H9 (cell line): ENCODE data around the gene APOM. TPM values are rescaled to one million over a fixed set of nuclear protein-coding genes. Genes with fewer than 3 reads are reported as not detected.

Source experiments
- DNase-seq: peaks from one replicate; pipeline ENCODE4 v3.0.0-alpha.2; 2017
- H2AFZ ChIP-seq: one replicate; pipeline ENCODE4 v1.6.1; 2013; ENCODE audit warnings: mild to moderate bottlenecking, low read length, control low read depth, moderate library complexity
- H2AK5ac ChIP-seq: 2 replicates; pipeline ENCODE4 v1.6.1; 2013; ENCODE audit warnings: low read length, control low read depth, mixed read lengths; ENCODE audit not compliant: insufficient read length
- H2BK120ac ChIP-seq: one replicate; pipeline ENCODE4 v1.6.1; 2013; ENCODE audit warnings: low read depth, mild to moderate bottlenecking, low read length, control low read depth, inconsistent platforms; ENCODE audit not compliant: poor library complexity, severe bottlenecking
- H2BK12ac ChIP-seq: 2 replicates; pipeline ENCODE4 v1.6.1; 2013; ENCODE audit warnings: low read length, control low read depth, mixed read lengths, low read depth; ENCODE audit not compliant: insufficient read length
- H2BK15ac ChIP-seq: 2 replicates; pipeline ENCODE4 v1.6.1; 2013; ENCODE audit warnings: low read depth, low read length, control low read depth
- H2BK20ac ChIP-seq: one replicate; pipeline ENCODE4 v1.6.1; 2013; ENCODE audit warnings: low read depth, mild to moderate bottlenecking, low read length, control low read depth, inconsistent platforms; ENCODE audit not compliant: poor library complexity, severe bottlenecking
- H2BK5ac ChIP-seq: 2 replicates; pipeline ENCODE4 v1.6.1; 2013; ENCODE audit warnings: low read length, control low read depth, mixed read lengths; ENCODE audit not compliant: insufficient read length
- H3K14ac ChIP-seq: 2 replicates; pipeline ENCODE4 v1.6.1; 2013; ENCODE audit warnings: low read length, control low read depth; ENCODE audit not compliant: insufficient read depth
- H3K18ac ChIP-seq: 2 replicates; pipeline ENCODE4 v1.6.1; 2013; ENCODE audit warnings: low read depth, mild to moderate bottlenecking, mixed read lengths, low read length, control low read depth; ENCODE audit not compliant: insufficient read length
- H3K23ac ChIP-seq: 2 replicates; pipeline ENCODE4 v1.6.1; 2013; ENCODE audit warnings: low read length, control low read depth, mixed read lengths, low read depth; ENCODE audit not compliant: insufficient read length
- H3K23me2 ChIP-seq: 2 replicates; pipeline ENCODE4 v1.6.1; 2013; ENCODE audit warnings: low read depth, mild to moderate bottlenecking, mixed read lengths, low read length, control low read depth; ENCODE audit not compliant: insufficient read length, poor library complexity, severe bottlenecking
- H3K27ac ChIP-seq: 2 replicates; pipeline ENCODE4 v1.5.1; 2013; ENCODE audit warnings: low read length, control low read depth, mixed read lengths, low read depth; ENCODE audit not compliant: insufficient read length
- H3K27me3 ChIP-seq: 2 replicates; pipeline ENCODE4 v1.6.1; 2013; ENCODE audit warnings: low read length, control low read depth, inconsistent platforms; ENCODE audit not compliant: insufficient read depth
- H3K4ac ChIP-seq: 2 replicates; pipeline ENCODE4 v1.6.1; 2013; ENCODE audit warnings: low read depth, mild to moderate bottlenecking, control low read depth, inconsistent platforms, low read length, moderate library complexity
- H3K4me1 ChIP-seq: 2 replicates; pipeline ENCODE4 v1.6.1; 2013; ENCODE audit warnings: low read length, control low read depth, inconsistent platforms; ENCODE audit not compliant: insufficient read depth
- H3K4me2 ChIP-seq: 2 replicates; pipeline ENCODE4 v1.6.1; 2013; ENCODE audit warnings: low read length, control low read depth, mixed read lengths; ENCODE audit not compliant: insufficient read length, insufficient read depth
- H3K56ac ChIP-seq: 2 replicates; pipeline ENCODE4 v1.6.1; 2013; ENCODE audit warnings: low read depth, mild to moderate bottlenecking, mixed read lengths, low read length, control low read depth; ENCODE audit not compliant: insufficient read length
- H3K79me1 ChIP-seq: 2 replicates; pipeline ENCODE4 v1.6.1; 2013; ENCODE audit warnings: low read depth, mild to moderate bottlenecking, moderate library complexity, low read length, control low read depth, inconsistent platforms; ENCODE audit not compliant: insufficient read depth, poor library complexity, severe bottlenecking
- H3K79me2 ChIP-seq: 2 replicates; pipeline ENCODE4 v1.6.1; 2013; ENCODE audit warnings: low read length, control low read depth, inconsistent platforms; ENCODE audit not compliant: insufficient read depth
- H3K9ac ChIP-seq: 2 replicates; pipeline ENCODE4 v1.6.1; 2013; ENCODE audit warnings: low read length, control low read depth, mixed read lengths; ENCODE audit not compliant: insufficient read length; ENCODE audit errors: extremely low read depth
- H3K9me3 ChIP-seq: one replicate; pipeline ENCODE4 v1.6.1; 2013; ENCODE audit warnings: low read depth, low read length, inconsistent platforms; ENCODE audit not compliant: control insufficient read depth
- H3T11ph ChIP-seq: one replicate; pipeline ENCODE4 v1.6.1; 2013; ENCODE audit warnings: mild to moderate bottlenecking, low read length, control low read depth, inconsistent platforms
- H4K20me1 ChIP-seq: one replicate; pipeline ENCODE4 v1.6.1; 2013; ENCODE audit not compliant: control insufficient read depth, insufficient read length, insufficient read depth
- H4K5ac ChIP-seq: 2 replicates; pipeline ENCODE4 v1.6.1; 2013; ENCODE audit warnings: low read depth, mild to moderate bottlenecking, mixed read lengths, low read length, control low read depth; ENCODE audit not compliant: insufficient read length
- H4K8ac ChIP-seq: replicated peaks from 2 replicates; pipeline ENCODE4 v1.6.1; 2013; ENCODE audit warnings: low read length, control low read depth, mixed read lengths, low read depth; ENCODE audit not compliant: insufficient read length
- H4K91ac ChIP-seq: 2 replicates; pipeline ENCODE4 v1.6.1; 2013; ENCODE audit warnings: low read depth, mild to moderate bottlenecking, moderate library complexity, mixed read lengths, low read length, control low read depth; ENCODE audit not compliant: insufficient read length
- H3K27ac Mint-ChIP-seq, 3 experiments: 2 replicates in 2 of 3; 3 replicates in 1 of 3; pipeline ENCODE4 v1.8.0; 2020 to 2021; ENCODE audit warnings: mixed read lengths in 3 of 3, mild to moderate bottlenecking in 1 of 3, moderate library complexity in 1 of 3
- H3K27me3 Mint-ChIP-seq: 2 replicates; pipeline ENCODE4 v1.8.0; 2021; ENCODE audit warnings: low read depth, mild to moderate bottlenecking, moderate library complexity, mixed read lengths
- H3K36me3 Mint-ChIP-seq, 3 experiments: 2 replicates in 2 of 3; 3 replicates in 1 of 3; pipeline ENCODE4 v1.8.0; 2020 to 2021; ENCODE audit warnings: low read depth in 3 of 3, mixed read lengths in 3 of 3; ENCODE audit not compliant: insufficient read depth in 1 of 3
- H3K4me1 Mint-ChIP-seq, 2 experiments: 2 replicates each; pipeline ENCODE4 v1.8.0; 2020; ENCODE audit warnings: mixed read lengths in 2 of 2
- H3K4me3 Mint-ChIP-seq, 2 experiments: 2 replicates in 1 of 2; 3 replicates in 1 of 2; pipeline ENCODE4 v1.8.0; 2020 to 2021; ENCODE audit warnings: mild to moderate bottlenecking in 2 of 2, mixed read lengths in 2 of 2, moderate library complexity in 1 of 2
- H3K9me3 Mint-ChIP-seq, 2 experiments: 2 replicates in 1 of 2; 3 replicates in 1 of 2; pipeline ENCODE4 v1.8.0; 2020; ENCODE audit warnings: mild to moderate bottlenecking in 2 of 2, mixed read lengths in 2 of 2, moderate library complexity in 1 of 2
- CTCF ChIP-seq: fragments of 200-600 bp; sonication (generic); conservative IDR thresholded peaks from 3 replicates; pipeline ENCODE4 v1.8.0; 2021; ENCODE audit warnings: antibody characterized with exemption, mild to moderate bottlenecking
- WGBS: extraction: QIAGEN DNeasy Blood & Tissue Kit; methylation state at CpG from one replicate; pipeline ENCODE4 v1.1.7; 2013; ENCODE audit warnings: missing lambda C conversion rate, low lambda C conversion rate, mixed read lengths; ENCODE audit not compliant: insufficient read length; ENCODE audit errors: extremely low coverage; 5-methylcytosine and 5-hydroxymethylcytosine counted together
- total RNA-seq: library from RNA; stranded (reverse); gene quantifications from 2 replicates; pipeline ENCODE4 v1.2.1, GENCODE V29; 2021

Gene APOM
- total RNA-seq, 1 experiment from 2014 or later = 3.6 TPM

GRCh38 chr6:31686483-31686882 is 30.8 kb downstream of the APOM start:
- Histone ChIP-seq H2BK20ac (no peak overlapping the region), H3K4ac (no peak overlapping the region), H3K27me3 (no peaks in the 10 kb centered on the region; the same call in 1 of the 2 replicates), H2BK12ac (no peak overlapping the region), H4K8ac (no peak overlapping the region), H3K56ac (no peak overlapping the region), H3K4me2 (no peak overlapping the region), H3T11ph (no peak overlapping the region), H3K27ac (no peak overlapping the region), H2AK5ac (no peak overlapping the region), H3K9ac (no peak overlapping the region), H3K79me2 (no peaks in the 10 kb centered on the region), H4K5ac (no peak overlapping the region), H2AFZ (no peak overlapping the region), H3K18ac (no peak overlapping the region), H4K91ac (no peak overlapping the region), H3K23me2 (peaks cover 11% of the 10 kb centered on the region), H4K20me1 (no peaks in the 10 kb centered on the region), H2BK5ac (no peak overlapping the region), H3K23ac (no peak overlapping the region), H3K4me1 (no peaks in the 10 kb centered on the region), H3K9me3 (no peaks in the 10 kb centered on the region), H3K79me1 (no peaks in the 10 kb centered on the region), H2BK15ac (no peak overlapping the region), H2BK120ac (no peak overlapping the region), H3K14ac (no peak overlapping the region)
- DNase-seq = no peak
- Mint-ChIP-seq H3K27ac (no peak overlapping the region; a peak in 1 of 7 replicates), H3K4me3 (no peak overlapping the region), H3K4me1 (peaks cover 15 to 21% of the 10 kb centered on the region in 2 experiments), H3K36me3 (peaks cover 14 to 49% (median 32%) of the 10 kb centered on the region in 3 experiments), H3K9me3 (no peaks in the 10 kb centered on the region; a peak in 2 of 5 replicates), H3K27me3 (peaks cover 16% of the 10 kb centered on the region)
- TF ChIP-seq CTCF = no peak
- WGBS = no CpG with 5 or more reads among the region's 5 CpGs
